EL (cell line): ENCODE measurements around the gene EXOC4.
"Not testable (repeated sequence)": the region's sequence is repeated elsewhere in the genome, so short reads cannot be mapped to it uniquely, and the experiment has no call there.

ENCODE experiments used
- DNase-seq: peaks from one replicate; pipeline ENCODE4 v3.0.0-alpha.2; 2016

The EXOC4 gene

GRCh38 chr7:133851411-133851810, 598.5 kb downstream of the EXOC4 start:
- DNase-seq, result peak; percentile 3

GRCh38 chr7:133853706-133854276, 600.9 kb downstream of the EXOC4 start:
- DNase-seq, result peak; percentile 91

GRCh38 chr7:133854739-133855138, 601.9 kb downstream of the EXOC4 start:
- DNase-seq, result peak; percentile 60

- DNase-seq, result no peak
Observed at GRCh38 chr7:133857376-133858119, 604.7 kb downstream of the EXOC4 start.

- DNase-seq, result no peak
Observed at GRCh38 chr7:133858311-133858710, 605.4 kb downstream of the EXOC4 start.

- no peak for DNase-seq
Observed at GRCh38 chr7:133859231-133859630, 606.4 kb downstream of the EXOC4 start.

GRCh38 chr7:133859871-133860450, 607.1 kb downstream of the EXOC4 start:
- DNase-seq, result no peak

GRCh38 chr7:133860628-133861335, 607.9 kb downstream of the EXOC4 start:
- DNase-seq, result no peak

GRCh38 chr7:133861876-133862275, 609.0 kb downstream of the EXOC4 start:
- DNase-seq, result no peak

- DNase-seq, result no peak
Observed at GRCh38 chr7:133863362-133864061, 610.6 kb downstream of the EXOC4 start.

GRCh38 chr7:133869556-133869955, 616.7 kb downstream of the EXOC4 start:
- no peak for DNase-seq

GRCh38 chr7:133871757-133872156, 618.9 kb downstream of the EXOC4 start:
- no peak for DNase-seq

- no peak for DNase-seq
Observed at GRCh38 chr7:133873187-133873586, 620.3 kb downstream of the EXOC4 start.

GRCh38 chr7:133873631-133874030, 620.8 kb downstream of the EXOC4 start:
- peak; percentile 1 for DNase-seq

- no peak for DNase-seq
Observed at GRCh38 chr7:133883591-133883990, 630.7 kb downstream of the EXOC4 start.

GRCh38 chr7:133885213-133885612, 632.3 kb downstream of the EXOC4 start:
- no peak for DNase-seq

- no peak for DNase-seq
Observed at GRCh38 chr7:133886086-133886485, 633.2 kb downstream of the EXOC4 start.

GRCh38 chr7:133886797-133887196, 633.9 kb downstream of the EXOC4 start:
- DNase-seq, result no peak

GRCh38 chr7:133887459-133887858, 634.6 kb downstream of the EXOC4 start:
- peak; percentile 29 for DNase-seq

- DNase-seq, result no peak
Observed at GRCh38 chr7:133888061-133888930, 635.4 kb downstream of the EXOC4 start.

GRCh38 chr7:133904776-133905175, 651.9 kb downstream of the EXOC4 start:
- DNase-seq, result no peak

GRCh38 chr7:133906553-133906952, 653.7 kb downstream of the EXOC4 start:
- DNase-seq, result not testable (repeated sequence)
